Mucosa of stomach (tissue), 1 donor: Measurements from ENCODE around the gene TAF1B.
"Not testable (repeated sequence)": the region's sequence is repeated elsewhere in the genome, so short reads cannot be mapped to it uniquely, and the experiment has no call there.

ENCODE experiments used
- H3K27me3 ChIP-seq: one replicate; pipeline ENCODE4 v1.7.0; 2013; ENCODE audit warnings: mild to moderate bottlenecking, low read length; ENCODE audit not compliant: control insufficient read depth, insufficient read depth
- H3K36me3 ChIP-seq: one replicate; pipeline ENCODE4 v1.7.0; 2013; ENCODE audit warnings: low read length; ENCODE audit not compliant: control insufficient read depth, insufficient read depth
- H3K4me1 ChIP-seq: one replicate; pipeline ENCODE4 v1.7.0; 2013; ENCODE audit warnings: mild to moderate bottlenecking, low read length; ENCODE audit not compliant: control insufficient read depth, insufficient read depth
- H3K4me3 ChIP-seq: one replicate; pipeline ENCODE4 v1.7.0; 2013; ENCODE audit warnings: low read length
- H3K9ac ChIP-seq: one replicate; pipeline ENCODE4 v1.7.0; 2013; ENCODE audit warnings: mild to moderate bottlenecking, low read length, moderate library complexity
- H3K9me3 ChIP-seq: one replicate; pipeline ENCODE4 v1.7.0; 2013; ENCODE audit warnings: mild to moderate bottlenecking, low read length, moderate library complexity; ENCODE audit not compliant: control insufficient read depth
- donor health status: Pancreatic carcinoma.

TAF1B gene

DNA sequence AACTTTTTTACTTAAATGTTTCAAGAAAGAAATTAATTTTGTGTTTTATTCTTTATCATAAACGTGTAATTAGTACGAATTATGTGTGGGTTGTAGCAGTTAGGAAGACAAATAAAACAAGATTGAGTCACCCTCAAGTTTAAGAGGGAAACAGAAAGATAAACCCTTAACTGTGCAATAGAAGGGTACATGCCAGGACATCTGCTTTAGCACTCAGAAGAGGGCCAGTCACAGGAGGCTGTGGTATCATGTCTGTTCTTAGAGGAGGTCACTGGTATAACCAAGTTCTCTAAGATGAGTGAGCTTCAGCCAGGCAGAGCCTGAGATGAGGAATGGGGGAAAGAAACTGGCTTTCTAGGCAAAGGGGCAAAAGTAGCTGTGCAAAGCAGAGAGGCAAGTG, 65.8 kb downstream of the TAF1B start:
- Histone ChIP-seq H3K4me1 (peaks cover 10% of the 10 kb centered on the region), H3K4me3 (no peak overlapping the region), H3K36me3 (no peaks in the 10 kb centered on the region), H3K27me3 (no peaks in the 10 kb centered on the region), H3K9me3 (no peaks in the 10 kb centered on the region), H3K9ac (no peak overlapping the region)

- Histone ChIP-seq H3K27me3 (no peaks in the 10 kb centered on the region), H3K9me3 (no peaks in the 10 kb centered on the region), H3K4me3 (no peak overlapping the region), H3K4me1 (peaks cover 10% of the 10 kb centered on the region), H3K9ac (no peak overlapping the region), H3K36me3 (no peaks in the 10 kb centered on the region)
These were observed 67.4 kb downstream of the TAF1B start for GRCh38 chr2:9910699-9911098.

- Histone ChIP-seq H3K9ac (no peak overlapping the region), H3K27me3 (no peaks in the 10 kb centered on the region), H3K36me3 (no peaks in the 10 kb centered on the region), H3K9me3 (no peaks in the 10 kb centered on the region), H3K4me3 (no peak overlapping the region), H3K4me1 (peaks cover 10% of the 10 kb centered on the region)
These were observed 69.2 kb downstream of the TAF1B start for GRCh38 chr2:9912468-9912867.

DNA sequence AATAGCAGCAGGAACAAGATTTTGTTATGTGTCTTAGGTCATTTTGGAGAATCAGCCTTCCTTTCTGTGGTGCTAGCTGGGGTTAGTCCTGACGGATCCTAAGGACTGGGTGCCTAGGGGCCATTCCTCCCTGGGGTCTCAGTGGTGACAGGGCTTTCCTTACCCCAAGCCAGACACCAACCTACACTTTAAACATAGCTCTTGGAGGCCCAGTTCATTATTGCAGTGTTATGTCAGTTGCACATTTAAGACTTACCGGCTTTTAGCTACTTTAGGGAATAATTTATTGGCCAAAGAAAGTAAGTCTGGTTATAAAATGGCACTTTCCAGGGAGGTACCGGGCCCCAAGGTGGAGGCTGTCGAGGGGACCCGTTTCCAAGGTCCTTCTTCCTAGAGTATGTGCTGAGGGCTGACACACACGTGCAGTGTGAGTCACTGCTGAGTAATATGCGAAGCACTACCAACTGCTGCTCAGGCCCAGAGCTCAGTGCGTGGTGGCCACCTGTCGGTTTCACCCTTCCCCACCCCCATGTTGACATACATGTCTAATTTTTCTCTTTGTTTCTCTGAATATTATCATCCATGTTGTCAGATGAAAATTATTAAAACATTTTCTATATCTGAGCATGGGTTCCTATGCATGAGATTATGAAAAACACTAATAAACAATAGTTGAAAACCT, 71.3 kb downstream of the TAF1B start:
- Histone ChIP-seq H3K4me3 (no peak overlapping the region), H3K9ac (no peak overlapping the region), H3K4me1 (peaks cover 4% of the 10 kb centered on the region), H3K27me3 (no peaks in the 10 kb centered on the region), H3K9me3 (no peaks in the 10 kb centered on the region), H3K36me3 (no peaks in the 10 kb centered on the region)

- Histone ChIP-seq H3K4me1 (no peaks in the 10 kb centered on the region), H3K36me3 (no peaks in the 10 kb centered on the region), H3K4me3 (no peak overlapping the region), H3K27me3 (no peaks in the 10 kb centered on the region), H3K9ac (no peak overlapping the region), H3K9me3 (no peaks in the 10 kb centered on the region)
These were observed 75.0 kb downstream of the TAF1B start for GRCh38 chr2:9918275-9918674.

DNA sequence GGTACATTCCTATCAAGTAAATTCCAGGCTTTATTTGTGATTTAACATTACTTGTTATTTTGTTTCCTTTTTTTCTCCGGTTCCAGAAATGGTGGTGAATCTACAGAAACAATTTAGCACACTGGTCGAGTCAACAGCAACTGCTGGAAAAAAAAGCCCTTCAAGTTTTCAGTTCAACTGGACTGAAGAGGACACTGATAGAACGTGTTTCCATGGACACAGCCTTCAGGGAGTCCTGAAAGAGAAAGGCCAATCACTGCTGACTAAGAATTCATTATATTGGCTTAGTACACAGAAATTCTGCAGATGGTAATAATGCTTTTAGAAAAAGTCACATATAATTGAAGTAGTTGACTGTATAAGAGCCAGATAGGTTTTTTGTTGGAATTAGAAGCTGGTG, 76.2 kb downstream of the TAF1B start:
- H3K4me3 ChIP-seq: no peak overlapping the region
- no peak overlapping the region for H3K9ac ChIP-seq
- no peaks in the 10 kb centered on the region for H3K4me1 ChIP-seq
- H3K9me3 ChIP-seq: no peaks in the 10 kb centered on the region
- H3K36me3 ChIP-seq: no peaks in the 10 kb centered on the region
- no peaks in the 10 kb centered on the region for H3K27me3 ChIP-seq

- not testable (repeated sequence) for H3K9ac ChIP-seq, H3K4me1 ChIP-seq, H3K9me3 ChIP-seq, H3K27me3 ChIP-seq, H3K36me3 ChIP-seq, H3K4me3 ChIP-seq
These were observed 83.7 kb downstream of the TAF1B start for GRCh38 chr2:9927020-9927419.

DNA sequence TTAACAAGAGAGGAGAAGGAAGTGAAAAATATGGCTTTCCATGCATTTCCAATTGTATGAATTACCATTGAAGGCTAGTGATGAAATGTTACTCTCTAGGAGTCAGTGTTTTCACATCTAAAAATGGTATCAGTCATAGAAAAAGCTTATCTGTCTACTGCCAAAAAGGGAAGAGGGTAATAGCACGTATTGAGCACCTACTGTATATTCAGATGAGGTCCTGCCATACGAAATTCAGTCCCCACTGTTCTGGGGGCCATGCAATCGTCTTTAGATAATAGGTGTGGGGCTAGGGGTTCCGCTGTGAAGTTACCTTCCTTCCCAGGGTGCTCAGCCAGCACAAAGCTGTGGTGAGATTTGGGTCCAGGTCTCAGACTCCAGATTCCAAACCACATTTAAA, 94.0 kb downstream of the TAF1B start:
- no peaks in the 10 kb centered on the region for H3K27me3 ChIP-seq
- peaks cover 20% of the 10 kb centered on the region for H3K4me1 ChIP-seq
- H3K4me3 ChIP-seq: no peak overlapping the region
- no peak overlapping the region for H3K9ac ChIP-seq
- no peaks in the 10 kb centered on the region for H3K9me3 ChIP-seq
- no peaks in the 10 kb centered on the region for H3K36me3 ChIP-seq

- Histone ChIP-seq H3K4me1 (peaks cover 20% of the 10 kb centered on the region), H3K9ac (no peak overlapping the region), H3K4me3 (no peak overlapping the region), H3K36me3 (no peaks in the 10 kb centered on the region), H3K9me3 (no peaks in the 10 kb centered on the region), H3K27me3 (no peaks in the 10 kb centered on the region)
These were observed 94.7 kb downstream of the TAF1B start for GRCh38 chr2:9937968-9938367.

GRCh38 chr2:9939587-9940485, 96.6 kb downstream of the TAF1B start:
- H3K9me3 ChIP-seq: no peaks in the 10 kb centered on the region
- H3K27me3 ChIP-seq: no peaks in the 10 kb centered on the region
- H3K36me3 ChIP-seq: no peaks in the 10 kb centered on the region
- peaks cover 25% of the 10 kb centered on the region for H3K4me1 ChIP-seq
- H3K4me3 ChIP-seq: no peak overlapping the region
- no peak overlapping the region for H3K9ac ChIP-seq

DNA sequence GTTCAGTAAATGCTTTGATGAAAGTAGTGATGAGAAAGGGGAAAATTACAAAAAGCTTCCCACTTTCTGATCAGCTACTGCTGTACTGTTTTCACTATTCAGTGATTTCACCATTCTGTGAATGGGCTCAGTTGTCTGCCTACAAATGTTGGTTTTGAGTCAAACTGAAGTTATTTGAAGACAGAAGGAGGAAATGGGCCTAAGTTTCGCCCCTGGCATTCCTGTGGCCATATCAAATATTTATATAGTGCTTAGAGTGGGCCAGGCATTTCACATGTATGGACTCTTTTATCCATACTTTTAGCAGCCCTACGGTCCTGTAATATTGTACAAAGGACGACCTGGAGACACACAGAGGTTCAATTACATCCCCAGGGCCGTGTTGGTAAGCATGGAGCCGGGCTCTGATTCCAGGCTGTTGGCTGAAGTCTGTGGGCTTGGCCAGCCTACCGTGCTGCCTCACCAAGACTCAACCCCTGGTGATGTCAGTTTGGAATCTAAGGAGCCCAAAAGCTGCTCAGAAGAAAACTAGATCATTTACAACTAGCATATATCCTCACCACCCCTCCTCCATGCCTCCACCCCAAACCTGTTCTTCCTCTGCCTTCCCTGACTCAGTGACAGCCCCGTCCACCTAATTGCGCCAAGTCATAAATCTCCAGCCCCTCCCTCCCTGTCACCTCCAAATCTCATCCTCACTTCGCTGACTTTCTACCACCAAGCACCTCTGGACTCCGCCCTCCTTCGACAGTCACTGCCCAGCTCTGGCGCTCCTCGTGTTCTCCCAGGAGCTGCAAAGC, 98.1 kb downstream of the TAF1B start:
- Histone ChIP-seq H3K27me3 (no peaks in the 10 kb centered on the region), H3K4me3 (no peak overlapping the region), H3K9ac (no peak overlapping the region), H3K36me3 (no peaks in the 10 kb centered on the region), H3K4me1 (peaks cover 25% of the 10 kb centered on the region), H3K9me3 (no peaks in the 10 kb centered on the region)

DNA sequence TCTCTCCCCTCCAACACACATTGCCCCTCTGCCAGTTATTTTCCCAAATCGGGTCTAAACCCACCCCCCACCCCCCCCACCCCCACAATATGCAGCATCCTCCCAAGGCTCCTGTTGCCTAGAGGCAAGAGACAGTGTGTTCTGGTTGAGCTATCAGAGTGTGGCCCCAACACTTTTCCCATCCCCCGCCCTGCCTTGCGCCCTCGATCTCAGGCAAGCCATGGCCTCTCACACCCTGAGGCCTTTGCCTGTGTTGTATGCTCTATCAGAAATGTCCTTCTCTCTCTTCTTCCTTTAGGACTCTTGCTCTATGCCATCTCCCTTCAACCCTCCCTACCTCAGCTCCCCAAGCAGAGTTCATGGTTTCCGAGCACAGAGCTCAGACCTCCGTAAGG, 98.7 kb downstream of the TAF1B start:
- no peaks in the 10 kb centered on the region for H3K36me3 ChIP-seq
- H3K27me3 ChIP-seq: no peaks in the 10 kb centered on the region

More for the DNA sequence above, 98.7 kb downstream of the TAF1B start:
- Histone ChIP-seq H3K4me3 (no peak overlapping the region), H3K4me1 (peaks cover 25% of the 10 kb centered on the region), H3K9ac (no peak overlapping the region), H3K9me3 (no peaks in the 10 kb centered on the region)
